Measurements from ENCODE around the gene ODF4. TPM values are rescaled to one million over a fixed set of nuclear protein-coding genes. Genes with fewer than 3 reads are reported as not detected.

The ODF4 gene
- total RNA-seq, 4 donors from 2014 or later = not detected

DNA sequence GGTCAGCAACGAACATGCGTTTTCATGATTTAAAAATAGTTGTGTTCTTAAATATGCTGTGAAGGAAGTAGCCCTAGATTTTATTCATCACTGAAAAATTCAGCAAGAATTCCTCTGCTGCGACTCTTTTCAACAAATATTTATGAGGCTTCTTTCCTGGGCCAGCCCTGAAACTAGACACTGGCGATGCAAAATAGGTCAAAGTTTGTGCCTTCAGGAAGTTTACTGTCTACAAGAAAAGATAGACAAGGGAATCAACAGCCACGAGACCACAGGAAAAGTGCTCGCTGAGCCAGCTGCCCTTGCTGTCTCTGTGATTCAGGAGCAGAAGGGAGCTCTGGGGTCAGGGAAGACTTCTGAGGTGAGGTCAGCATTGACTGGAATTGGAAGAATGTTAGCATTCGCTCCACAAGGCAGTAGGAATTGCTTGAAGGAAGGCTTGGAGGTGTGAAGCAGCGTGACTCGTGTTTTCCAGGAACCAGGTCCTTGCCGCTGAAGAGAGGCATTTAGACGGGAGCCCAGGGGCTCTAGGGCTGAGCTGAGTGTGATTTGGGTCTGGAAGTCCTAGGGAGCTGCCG is 45.2 kb downstream of the ODF4 start:
- Histone ChIP-seq H3K9me3 (no peaks in the 10 kb centered on the region), H3K4me3 (no peak overlapping the region)

GRCh38 chr17:8386841-8387240 is 47.2 kb downstream of the ODF4 start:
- TF ChIP-seq, protein P1, sequence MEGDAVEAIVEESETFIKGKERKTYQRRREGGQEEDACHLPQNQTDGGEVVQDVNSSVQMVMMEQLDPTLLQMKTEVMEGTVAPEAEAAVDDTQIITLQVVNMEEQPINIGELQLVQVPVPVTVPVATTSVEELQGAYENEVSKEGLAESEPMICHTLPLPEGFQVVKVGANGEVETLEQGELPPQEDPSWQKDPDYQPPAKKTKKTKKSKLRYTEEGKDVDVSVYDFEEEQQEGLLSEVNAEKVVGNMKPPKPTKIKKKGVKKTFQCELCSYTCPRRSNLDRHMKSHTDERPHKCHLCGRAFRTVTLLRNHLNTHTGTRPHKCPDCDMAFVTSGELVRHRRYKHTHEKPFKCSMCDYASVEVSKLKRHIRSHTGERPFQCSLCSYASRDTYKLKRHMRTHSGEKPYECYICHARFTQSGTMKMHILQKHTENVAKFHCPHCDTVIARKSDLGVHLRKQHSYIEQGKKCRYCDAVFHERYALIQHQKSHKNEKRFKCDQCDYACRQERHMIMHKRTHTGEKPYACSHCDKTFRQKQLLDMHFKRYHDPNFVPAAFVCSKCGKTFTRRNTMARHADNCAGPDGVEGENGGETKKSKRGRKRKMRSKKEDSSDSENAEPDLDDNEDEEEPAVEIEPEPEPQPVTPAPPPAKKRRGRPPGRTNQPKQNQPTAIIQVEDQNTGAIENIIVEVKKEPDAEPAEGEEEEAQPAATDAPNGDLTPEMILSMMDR (IDR thresholded peaks at IDR 0.05) = no peak
- TF ChIP-seq EP300 (IDR thresholded peaks at IDR 0.05) (no peak), POLR2AphosphoS5 (IDR thresholded peaks at IDR 0.05) (no peak), POLR2A (IDR thresholded peaks at IDR 0.05) (no peak)
- H3K4me1 ChIP-seq = peaks cover 19% of the 10 kb centered on the region
- 79% methylated on average over 6 of the region's 6 CpGs for WGBS
- DNase-seq (ENCODE audit: low spot score in 2 of 2) = no peak
- H3K27me3 ChIP-seq = no peaks in the 10 kb centered on the region
- no peak overlapping the region for H3K27ac ChIP-seq
- H3K4me3 ChIP-seq = no peak overlapping the region
- no peaks in the 10 kb centered on the region for H3K9me3 ChIP-seq
- H3K36me3 ChIP-seq = no peaks in the 10 kb centered on the region

More for the DNA sequence above, 45.2 kb downstream of the ODF4 start:
- no peaks in the 10 kb centered on the region for H3K27me3 ChIP-seq
- TF ChIP-seq EP300 (IDR thresholded peaks at IDR 0.05) (no peak), POLR2A (IDR thresholded peaks at IDR 0.05) (no peak), POLR2AphosphoS5 (IDR thresholded peaks at IDR 0.05) (no peak)
- TF ChIP-seq, protein P1 (IDR thresholded peaks at IDR 0.05) = no peak
- WGBS = 71% methylated on average over 12 of the region's 12 CpGs
- no peak for DNase-seq (ENCODE audit: low spot score in 2 of 2)
- no peak overlapping the region for H3K27ac ChIP-seq
- peaks cover 19% of the 10 kb centered on the region for H3K36me3 ChIP-seq
- peaks cover 33% of the 10 kb centered on the region for H3K4me1 ChIP-seq

GRCh38 chr17:8387914-8388651 is 48.4 kb downstream of the ODF4 start:
- TF ChIP-seq POLR2AphosphoS5 (IDR thresholded peaks at IDR 0.05) (no peak), EP300 (IDR thresholded peaks at IDR 0.05) (no peak), POLR2A (IDR thresholded peaks at IDR 0.05) (no peak)
- TF ChIP-seq, protein P1 (IDR thresholded peaks at IDR 0.05) = no peak
- 81% methylated on average over 7 of the region's 7 CpGs for WGBS
- Histone ChIP-seq H3K4me3 (no peak overlapping the region), H3K36me3 (no peaks in the 10 kb centered on the region), H3K4me1 (peaks cover 17% of the 10 kb centered on the region), H3K9me3 (no peaks in the 10 kb centered on the region), H3K27me3 (peaks cover 7% of the 10 kb centered on the region), H3K27ac (no peak overlapping the region)
- DNase-seq (ENCODE audit: low spot score in 2 of 2) = no peak

DNA sequence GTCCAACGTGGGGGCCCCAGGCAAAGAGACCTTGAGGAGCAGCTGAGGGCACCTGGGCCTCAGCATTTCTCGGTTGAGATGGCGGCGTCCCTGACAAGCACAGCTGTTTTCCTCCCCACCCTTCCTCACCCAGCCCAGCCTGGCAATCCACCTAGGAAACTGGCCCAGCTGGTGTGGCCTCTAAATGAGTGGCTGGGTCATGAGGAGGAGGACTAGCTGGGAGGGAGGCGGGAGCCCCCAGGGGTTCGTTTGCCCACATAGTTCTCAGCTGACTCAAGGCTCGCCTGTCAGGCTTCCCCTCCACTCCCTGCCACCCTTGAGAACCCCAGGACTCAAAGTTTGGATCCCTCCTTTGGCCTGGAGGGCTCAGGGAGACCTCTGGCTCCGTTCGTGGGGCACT is 52.1 kb downstream of the ODF4 start:
- no peak for TF ChIP-seq POLR2AphosphoS5 (IDR thresholded peaks at IDR 0.05)
- no peak for TF ChIP-seq POLR2A (IDR thresholded peaks at IDR 0.05)
- TF ChIP-seq, protein P1 (IDR thresholded peaks at IDR 0.05) = no peak
- TF ChIP-seq EP300 (IDR thresholded peaks at IDR 0.05) = no peak
- no peaks in the 10 kb centered on the region for H3K36me3 ChIP-seq
- no peak overlapping the region for H3K27ac ChIP-seq
- peaks cover 10% of the 10 kb centered on the region for H3K4me1 ChIP-seq
- no peak for DNase-seq (ENCODE audit: low spot score in 2 of 2)
- H3K27me3 ChIP-seq = peaks cover 24% of the 10 kb centered on the region
- no peak overlapping the region for H3K4me3 ChIP-seq
- no peaks in the 10 kb centered on the region for H3K9me3 ChIP-seq
- WGBS = 24% methylated on average over 5 of the region's 9 CpGs

DNA sequence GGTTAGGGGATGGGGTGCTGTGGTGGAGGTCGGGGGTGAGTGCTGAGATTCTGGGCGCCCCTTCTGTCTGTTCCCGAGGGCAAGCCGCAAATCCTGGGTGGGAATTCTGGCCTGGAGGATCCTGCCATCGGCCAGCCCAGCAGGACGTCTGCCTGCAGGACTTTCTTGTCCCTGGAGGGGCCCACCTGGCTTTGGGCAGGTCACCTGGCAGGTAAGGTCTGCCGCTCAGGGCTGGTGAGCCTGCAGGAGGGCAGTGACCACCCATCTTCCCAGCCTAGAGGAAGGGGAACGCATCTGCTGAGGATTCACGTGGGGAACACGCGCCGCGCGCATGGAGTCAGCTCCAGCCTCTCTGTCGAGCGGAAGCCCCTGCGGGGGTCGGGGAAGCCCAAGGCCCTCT is 52.6 kb downstream of the ODF4 start:
- WGBS = 30% methylated on average over 2 of the region's 18 CpGs
- H3K4me1 ChIP-seq = peaks cover 10% of the 10 kb centered on the region
- no peak for DNase-seq (ENCODE audit: low spot score in 2 of 2)
- H3K9me3 ChIP-seq = no peaks in the 10 kb centered on the region
- no peak for TF ChIP-seq EP300 (IDR thresholded peaks at IDR 0.05)
- H3K27me3 ChIP-seq = peaks cover 28% of the 10 kb centered on the region
- H3K36me3 ChIP-seq = no peaks in the 10 kb centered on the region
- H3K4me3 ChIP-seq = no peak overlapping the region
- no peak overlapping the region for H3K27ac ChIP-seq
